SK-N-SH (cell line): Measurements from ENCODE around the gene JAZF1. TPM values are rescaled to one million over a fixed set of nuclear protein-coding genes. Genes with fewer than 3 reads are reported as not detected.

Source experiments
- CTCF ChIA-PET: fragments of 300-600, 350-600 bp; formaldehyde crosslinking; extraction: SDS; loops from one replicate; lab custom pipeline; 2021; lab: Yijun Ruan, JAX
- POLR2A ChIA-PET: fragments of 350-600 bp; sonication (Branson Sonifier 250); formaldehyde crosslinking; extraction: SDS; loops from one replicate; lab custom pipeline; 2020; ENCODE audit warnings: antibody characterized with exemption, inconsistent platforms; lab: Yijun Ruan, JAX
- DNase-seq: peaks from one replicate; pipeline ENCODE4 v3.0.0; 2012
- H2AFZ ChIP-seq: fragments of 200-600 bp; sonication (generic); 2 replicates; pipeline ENCODE4 v1.8.1; 2016; ENCODE audit warnings: antibody characterized with exemption, mild to moderate bottlenecking, low read depth
- H3F3A ChIP-seq: fragments of 200-600 bp; sonication (generic); replicated peaks from 2 replicates; pipeline ENCODE3; 2016; ENCODE audit warnings: antibody characterized with exemption, mild to moderate bottlenecking; ENCODE audit not compliant: insufficient read depth
- H3K27ac ChIP-seq, 2 experiments: fragments of 200-500 bp in 1 of 2; fragments of 200-600 bp in 1 of 2; sonication (Bioruptor generic) in 1 of 2; sonication (generic), shearing (Covaris generic) in 1 of 2; 2 replicates each; pipeline versions ENCODE4 v1.5.1 to v1.6.1; 2014 to 2016; ENCODE audit warnings: low read depth in 2 of 2, inconsistent platforms in 1 of 2, low read length in 1 of 2, mild to moderate bottlenecking in 1 of 2, mixed read lengths in 1 of 2
- H3K27me3 ChIP-seq: fragments of 200-600 bp; sonication (generic), shearing (Covaris generic); 2 replicates; pipeline ENCODE4 v1.6.1; 2016; ENCODE audit warnings: mixed run types; ENCODE audit not compliant: insufficient read depth
- H3K36me3 ChIP-seq, 2 experiments: fragments of 200-500 bp in 1 of 2; fragments of 200-600 bp in 1 of 2; sonication (Bioruptor generic) in 1 of 2; sonication (generic) in 1 of 2; replicated peaks in 1 of 2; 2 replicates each; pipeline versions ENCODE3 to v1.5.1; 2014 to 2016; ENCODE audit warnings: low read length in 1 of 2, mild to moderate bottlenecking in 1 of 2; ENCODE audit not compliant: insufficient read depth in 2 of 2, control insufficient read depth in 1 of 2
- H3K4me1 ChIP-seq, 2 experiments: fragments of 200-500 bp in 1 of 2; fragments of 200-600 bp in 1 of 2; sonication (Bioruptor generic) in 1 of 2; sonication (generic), shearing (Covaris generic) in 1 of 2; 2 replicates each; pipeline versions ENCODE4 v1.5.1 to v1.6.1; 2014 to 2016; ENCODE audit warnings: low read depth in 1 of 2, low read length in 1 of 2, mixed run types in 1 of 2; ENCODE audit not compliant: insufficient read depth in 2 of 2, control insufficient read depth in 1 of 2
- H3K4me2 ChIP-seq: fragments of 200-600 bp; sonication (generic), shearing (Covaris generic); 2 replicates; pipeline ENCODE4 v1.6.1; 2017; ENCODE audit warnings: mixed run types
- H3K4me3 ChIP-seq, 2 experiments: fragments of 200-500 bp in 1 of 2; fragments of 200-600 bp in 1 of 2; sonication (Bioruptor generic) in 1 of 2; sonication (generic), shearing (Covaris generic) in 1 of 2; 2 replicates each; pipeline versions ENCODE4 v1.5.1 to v1.8.1; 2014 to 2016; ENCODE audit warnings: low read depth in 2 of 2, inconsistent platforms in 1 of 2, low read length in 1 of 2, mild to moderate bottlenecking in 1 of 2, mixed read lengths in 1 of 2, moderate library complexity in 1 of 2
- H3K79me2 ChIP-seq: fragments of 200-600 bp; sonication (generic); 2 replicates; pipeline ENCODE4 v1.8.1; 2017; ENCODE audit warnings: mild to moderate bottlenecking; ENCODE audit not compliant: insufficient read depth
- H3K9ac ChIP-seq: fragments of 200-600 bp; sonication (generic); 2 replicates; pipeline ENCODE4 v1.6.1; 2017; ENCODE audit warnings: mixed run types
- H3K9me2 ChIP-seq: fragments of 200-600 bp; sonication (generic); 2 replicates; pipeline ENCODE4 v1.6.1; 2017; ENCODE audit warnings: mixed run types
- H3K9me3 ChIP-seq: fragments of 200-600 bp; sonication (generic); 2 replicates; pipeline ENCODE4 v1.6.1; 2017; ENCODE audit warnings: mixed run types, mild to moderate bottlenecking, moderate library complexity
- H4K20me1 ChIP-seq: fragments of 200-600 bp; sonication (generic); 2 replicates; pipeline ENCODE4 v1.6.1; 2017; ENCODE audit warnings: mild to moderate bottlenecking, mixed run types; ENCODE audit not compliant: insufficient read depth
- EP300 ChIP-seq, 2 experiments: IDR thresholded peaks; 2 replicates each; pipeline versions ENCODE4 v1.4.0 to v1.6.1; 2012; ENCODE audit warnings: borderline replicate concordance in 1 of 2, low read depth in 1 of 2, low read length in 1 of 2
- FOXJ3 ChIP-seq: sonication (generic); formaldehyde crosslinking; IDR thresholded peaks from 2 replicates; pipeline ENCODE4 v1.5.1; 2020; ENCODE audit warnings: mild to moderate bottlenecking, missing genetic modification reagents
- GABPA ChIP-seq: IDR thresholded peaks from 2 replicates; pipeline ENCODE4 v1.4.0; 2012; ENCODE audit warnings: low read depth, mild to moderate bottlenecking
- GATA2 ChIP-seq: sonication (generic); formaldehyde crosslinking; IDR thresholded peaks from 2 replicates; pipeline ENCODE4 v1.5.0; 2020; ENCODE audit warnings: mild to moderate bottlenecking, missing genetic modification reagents
- NFIC ChIP-seq: IDR thresholded peaks from 2 replicates; pipeline ENCODE4 v1.4.0; 2012; ENCODE audit warnings: borderline replicate concordance
- POLR2AphosphoS5 ChIP-seq: IDR thresholded peaks from 2 replicates; pipeline ENCODE4 v1.6.1; 2012; ENCODE audit warnings: low read depth, low read length
- RFX5 ChIP-seq: IDR thresholded peaks from 2 replicates; pipeline ENCODE4 v1.6.1; 2012; ENCODE audit warnings: mild to moderate bottlenecking, improper control_type of control experiment, low read length
- WGBS: methylation state at CpG from one replicate; pipeline ENCODE4 v1.1.6; 2017; ENCODE audit warnings: low lambda C conversion rate; 5-methylcytosine and 5-hydroxymethylcytosine counted together
- polyA plus RNA-seq, 3 experiments: library from polyadenylated mRNA; depleted of rRNA; stranded (reverse); fragments of >200 nt; gene quantifications; 2 replicates each; pipeline ENCODE4 v1.2.3, GENCODE V29; 2012
- TF ChIP-seq, protein P1 (sequence below): IDR thresholded peaks from 2 replicates; pipeline ENCODE4 v1.4.0; 2012; ENCODE audit warnings: low read depth, borderline replicate concordance
- TF ChIP-seq, protein P2 (sequence below): fragments of 150-350 bp; IDR thresholded peaks from 2 replicates; pipeline ENCODE4 v1.6.1; 2016; ENCODE audit warnings: mild to moderate bottlenecking, low read depth, low read length

JAZF1 gene
- polyA plus RNA-seq, 1 of the 3 experiments (the other 2 are of a cell fraction) = 1.7 TPM

DNA sequence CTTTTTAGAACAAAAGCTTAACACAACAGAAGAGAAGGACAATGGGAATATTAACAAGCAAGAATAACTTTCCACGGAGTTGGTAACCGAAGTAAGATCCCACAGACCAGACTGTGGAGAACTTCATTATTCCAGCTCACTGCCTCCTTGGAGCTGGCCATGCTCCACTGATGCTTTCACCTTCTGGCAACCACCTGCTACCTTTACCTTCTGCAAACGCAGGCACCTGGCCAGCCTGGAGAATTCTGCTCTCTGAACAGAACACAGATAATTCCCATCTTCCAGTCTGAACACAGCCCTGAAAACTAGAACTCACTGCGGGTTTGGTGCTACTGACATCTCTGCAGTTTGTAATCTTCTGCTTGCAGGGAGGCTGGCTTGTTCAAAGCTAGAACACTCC lies 66.5 kb downstream of the JAZF1 start:
- H3K27me3 ChIP-seq = no peaks in the 10 kb centered on the region
- no peak overlapping the region for H3K9ac ChIP-seq
- no peaks in the 10 kb centered on the region for H4K20me1 ChIP-seq
- H3K4me1 ChIP-seq = peaks cover 0 to 20% of the 10 kb centered on the region in 2 experiments; a peak in 2 of 4 replicates
- H3K9me2 ChIP-seq = no peaks in the 10 kb centered on the region
- peaks cover 3% of the 10 kb centered on the region for H3F3A ChIP-seq
- ChIA-PET POLR2A (no interaction called here), CTCF (interaction anchor here (1.2 to 2.4 kb wide), 7 partner anchors 11 to 183 kb away, joined by 4 to 15 read pairs (median 6); no protein-coding TSS in a partner anchor)
- no peak for DNase-seq
- H3K4me2 ChIP-seq = no peak overlapping the region
- WGBS = 91% methylated on average over 4 of the region's 4 CpGs
- 0 out of 4 replicates have a peak, but pooled peaks of 1 of the 2 experiments have one; percentile 8 for TF ChIP-seq EP300 (IDR thresholded peaks at IDR 0.05; ENCODE audit: borderline replicate concordance in 1 of 2, low read depth in 1 of 2, low read length in 1 of 2)
- no peak for TF ChIP-seq GATA2 (CRISPR knock-in tag)
- TF ChIP-seq POLR2AphosphoS5 = no peak
- TF ChIP-seq FOXJ3 (CRISPR knock-in tag) = no peak
- TF ChIP-seq, protein P1, sequence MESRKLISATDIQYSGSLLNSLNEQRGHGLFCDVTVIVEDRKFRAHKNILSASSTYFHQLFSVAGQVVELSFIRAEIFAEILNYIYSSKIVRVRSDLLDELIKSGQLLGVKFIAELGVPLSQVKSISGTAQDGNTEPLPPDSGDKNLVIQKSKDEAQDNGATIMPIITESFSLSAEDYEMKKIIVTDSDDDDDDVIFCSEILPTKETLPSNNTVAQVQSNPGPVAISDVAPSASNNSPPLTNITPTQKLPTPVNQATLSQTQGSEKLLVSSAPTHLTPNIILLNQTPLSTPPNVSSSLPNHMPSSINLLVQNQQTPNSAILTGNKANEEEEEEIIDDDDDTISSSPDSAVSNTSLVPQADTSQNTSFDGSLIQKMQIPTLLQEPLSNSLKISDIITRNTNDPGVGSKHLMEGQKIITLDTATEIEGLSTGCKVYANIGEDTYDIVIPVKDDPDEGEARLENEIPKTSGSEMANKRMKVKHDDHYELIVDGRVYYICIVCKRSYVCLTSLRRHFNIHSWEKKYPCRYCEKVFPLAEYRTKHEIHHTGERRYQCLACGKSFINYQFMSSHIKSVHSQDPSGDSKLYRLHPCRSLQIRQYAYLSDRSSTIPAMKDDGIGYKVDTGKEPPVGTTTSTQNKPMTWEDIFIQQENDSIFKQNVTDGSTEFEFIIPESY = no peak
- H3K4me3 ChIP-seq = no peak overlapping the region
- no peak overlapping the region for H3K27ac ChIP-seq
- H3K9me3 ChIP-seq = no peaks in the 10 kb centered on the region
- H3K79me2 ChIP-seq = no peaks in the 10 kb centered on the region
- no peaks in the 10 kb centered on the region for H3K36me3 ChIP-seq
- H2AFZ ChIP-seq = no peak overlapping the region

DNA sequence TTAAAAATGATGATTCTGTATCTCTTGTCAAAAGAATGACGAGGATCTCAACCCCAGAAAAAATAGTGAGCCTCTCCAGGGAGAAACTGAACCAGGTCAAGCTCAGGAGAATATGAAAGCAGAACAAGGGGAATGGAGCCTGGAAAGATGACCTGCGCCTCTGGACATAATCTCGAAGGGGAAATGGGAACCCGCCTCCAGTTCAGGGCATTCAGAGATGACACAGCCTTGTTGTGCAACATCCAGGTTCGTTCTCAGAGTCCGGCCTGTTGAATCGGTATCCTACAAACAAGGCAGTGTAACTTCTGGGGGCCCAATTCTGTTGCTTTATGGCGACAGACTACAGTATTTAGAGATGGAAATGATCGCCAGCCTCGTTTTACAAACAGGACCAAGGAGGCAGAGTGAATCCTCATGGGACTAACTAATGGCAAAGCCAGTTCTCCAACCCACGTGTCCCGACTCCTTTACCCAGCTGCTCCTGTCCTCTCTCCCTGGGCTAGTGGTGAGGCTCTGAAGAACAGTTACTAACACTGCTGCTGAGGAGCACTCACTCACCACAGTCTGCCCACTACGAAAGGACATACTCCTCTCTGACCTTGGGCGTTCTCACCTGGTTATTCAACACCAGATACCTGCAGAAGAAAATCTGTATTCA lies 67.6 kb downstream of the JAZF1 start:
- Histone ChIP-seq H4K20me1 (no peaks in the 10 kb centered on the region), H2AFZ (no peak overlapping the region), H3K79me2 (no peaks in the 10 kb centered on the region), H3K9me3 (no peaks in the 10 kb centered on the region), H3K36me3 (no peaks in the 10 kb centered on the region), H3K4me2 (no peak overlapping the region), H3K27me3 (no peaks in the 10 kb centered on the region), H3K27ac (peak overlapping the region in 1 of 2 experiments; percentile 82; a peak in 1 of 4 replicates), H3K9ac (no peak overlapping the region), H3K9me2 (no peaks in the 10 kb centered on the region), H3K4me1 (peaks cover 4 to 20% of the 10 kb centered on the region in 2 experiments; a peak in 2 of 4 replicates), H3F3A (peaks cover 3% of the 10 kb centered on the region), H3K4me3 (no peak overlapping the region)
- peak; percentile 34 for DNase-seq
- POLR2A ChIA-PET = interaction anchor here (0.6 kb wide), 1 partner anchor 121 kb away, joined by 3 read pairs; no protein-coding TSS in a partner anchor
- CTCF ChIA-PET = interaction anchor here (1.4 to 3.0 kb wide), 7 partner anchors 16 to 184 kb away, joined by 4 to 15 read pairs (median 8); no protein-coding TSS in a partner anchor
- TF ChIP-seq GABPA = no peak
- TF ChIP-seq NFIC = no peak
- no peak for TF ChIP-seq RFX5
- TF ChIP-seq, protein P2, sequence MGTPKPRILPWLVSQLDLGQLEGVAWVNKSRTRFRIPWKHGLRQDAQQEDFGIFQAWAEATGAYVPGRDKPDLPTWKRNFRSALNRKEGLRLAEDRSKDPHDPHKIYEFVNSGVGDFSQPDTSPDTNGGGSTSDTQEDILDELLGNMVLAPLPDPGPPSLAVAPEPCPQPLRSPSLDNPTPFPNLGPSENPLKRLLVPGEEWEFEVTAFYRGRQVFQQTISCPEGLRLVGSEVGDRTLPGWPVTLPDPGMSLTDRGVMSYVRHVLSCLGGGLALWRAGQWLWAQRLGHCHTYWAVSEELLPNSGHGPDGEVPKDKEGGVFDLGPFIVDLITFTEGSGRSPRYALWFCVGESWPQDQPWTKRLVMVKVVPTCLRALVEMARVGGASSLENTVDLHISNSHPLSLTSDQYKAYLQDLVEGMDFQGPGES = no peak
- 82% methylated on average over 14 of the region's 14 CpGs for WGBS
